DND-41 (cell line): Measurements from ENCODE around the gene EMILIN2.
"Not testable (repeated sequence)": the region's sequence is repeated elsewhere in the genome, so short reads cannot be mapped to it uniquely, and the experiment has no call there.

Experiments
- ATAC-seq: fragments of 200-7000 bp; cut with Tn5 transposase; 3 replicates; pipeline ENCODE4 v1.9.1; 2021; ENCODE audit warnings: low read depth; ENCODE audit not compliant: insufficient read depth
- DNase-seq: peaks from one replicate; pipeline ENCODE4 v3.0.0-alpha.2; 2020
- H2AFZ ChIP-seq: 2 replicates; pipeline ENCODE4 v1.6.0; 2012; ENCODE audit warnings: low read depth, low read length
- H3K27ac ChIP-seq: 2 replicates; pipeline ENCODE4 v1.5.1; 2012; ENCODE audit warnings: low read length, inconsistent platforms
- H3K27me3 ChIP-seq: fragments of 200-600 bp; sonication (generic); 2 replicates; pipeline ENCODE4 v1.6.0; 2012; ENCODE audit warnings: low read length, mild to moderate bottlenecking, inconsistent platforms; ENCODE audit not compliant: insufficient read depth, poor library complexity
- H3K36me3 ChIP-seq: 2 replicates; pipeline ENCODE4 v1.5.1; 2012; ENCODE audit warnings: low read length, inconsistent platforms; ENCODE audit not compliant: insufficient read depth
- H3K4me1 ChIP-seq: 2 replicates; pipeline ENCODE4 v1.5.1; 2012; ENCODE audit warnings: mild to moderate bottlenecking, low read length; ENCODE audit not compliant: insufficient read depth
- H3K4me2 ChIP-seq: 2 replicates; pipeline ENCODE4 v1.6.0; 2012; ENCODE audit warnings: mild to moderate bottlenecking, moderate library complexity, low read length, inconsistent platforms; ENCODE audit not compliant: insufficient read depth
- H3K4me3 ChIP-seq, 2 experiments: fragments of 200-600 bp in 1 of 2; shearing (Covaris generic) in 1 of 2; 2 replicates each; pipeline ENCODE4 v1.5.1; 2012 to 2016; ENCODE audit warnings: inconsistent platforms in 2 of 2, low read length in 2 of 2, mild to moderate bottlenecking in 2 of 2, low read depth in 1 of 2, moderate library complexity in 1 of 2
- H3K79me2 ChIP-seq: 2 replicates; pipeline ENCODE4 v1.6.0; 2012; ENCODE audit warnings: low read length, inconsistent platforms; ENCODE audit not compliant: insufficient read depth
- H3K9ac ChIP-seq: 2 replicates; pipeline ENCODE4 v1.6.0; 2012; ENCODE audit warnings: low read depth, mild to moderate bottlenecking, inconsistent platforms, low read length, moderate library complexity
- H3K9me3 ChIP-seq: 2 replicates; pipeline ENCODE4 v1.5.1; 2012; ENCODE audit warnings: low read length, moderate library complexity, mild to moderate bottlenecking, inconsistent platforms; ENCODE audit not compliant: insufficient read depth, severe bottlenecking
- H4K20me1 ChIP-seq: 2 replicates; pipeline ENCODE4 v1.6.0; 2012; ENCODE audit warnings: low read length; ENCODE audit not compliant: insufficient read depth
- EZH2 ChIP-seq: IDR thresholded peaks from 3 replicates; pipeline ENCODE4 v1.6.1; 2012; ENCODE audit warnings: borderline replicate concordance, low read depth, mild to moderate bottlenecking, moderate library complexity, low read length, inconsistent platforms; ENCODE audit not compliant: severe bottlenecking
- TF ChIP-seq, protein P1 (sequence below): IDR thresholded peaks from 2 replicates; pipeline ENCODE4 v1.5.1; 2012; ENCODE audit warnings: borderline replicate concordance, low read length, moderate library complexity, mild to moderate bottlenecking; ENCODE audit not compliant: poor library complexity, severe bottlenecking; ENCODE audit errors: extremely low read depth

EMILIN2 gene

GRCh38 chr18:2826581-2826980 lies 20.2 kb upstream of the EMILIN2 start:
- Histone ChIP-seq H3K4me1 (no peaks in the 10 kb centered on the region), H3K9ac (no peak overlapping the region), H3K79me2 (no peaks in the 10 kb centered on the region), H3K9me3 (no peaks in the 10 kb centered on the region), H3K27me3 (no peaks in the 10 kb centered on the region), H4K20me1 (no peaks in the 10 kb centered on the region), H3K27ac (no peak overlapping the region), H2AFZ (no peak overlapping the region), H3K4me2 (no peak overlapping the region), H3K36me3 (no peaks in the 10 kb centered on the region), H3K4me3 (no peak overlapping the region)
- DNase-seq: no peak
- ATAC-seq: no peak
- TF ChIP-seq, protein P1, sequence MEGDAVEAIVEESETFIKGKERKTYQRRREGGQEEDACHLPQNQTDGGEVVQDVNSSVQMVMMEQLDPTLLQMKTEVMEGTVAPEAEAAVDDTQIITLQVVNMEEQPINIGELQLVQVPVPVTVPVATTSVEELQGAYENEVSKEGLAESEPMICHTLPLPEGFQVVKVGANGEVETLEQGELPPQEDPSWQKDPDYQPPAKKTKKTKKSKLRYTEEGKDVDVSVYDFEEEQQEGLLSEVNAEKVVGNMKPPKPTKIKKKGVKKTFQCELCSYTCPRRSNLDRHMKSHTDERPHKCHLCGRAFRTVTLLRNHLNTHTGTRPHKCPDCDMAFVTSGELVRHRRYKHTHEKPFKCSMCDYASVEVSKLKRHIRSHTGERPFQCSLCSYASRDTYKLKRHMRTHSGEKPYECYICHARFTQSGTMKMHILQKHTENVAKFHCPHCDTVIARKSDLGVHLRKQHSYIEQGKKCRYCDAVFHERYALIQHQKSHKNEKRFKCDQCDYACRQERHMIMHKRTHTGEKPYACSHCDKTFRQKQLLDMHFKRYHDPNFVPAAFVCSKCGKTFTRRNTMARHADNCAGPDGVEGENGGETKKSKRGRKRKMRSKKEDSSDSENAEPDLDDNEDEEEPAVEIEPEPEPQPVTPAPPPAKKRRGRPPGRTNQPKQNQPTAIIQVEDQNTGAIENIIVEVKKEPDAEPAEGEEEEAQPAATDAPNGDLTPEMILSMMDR: no peak
- no peak for TF ChIP-seq EZH2

DNA sequence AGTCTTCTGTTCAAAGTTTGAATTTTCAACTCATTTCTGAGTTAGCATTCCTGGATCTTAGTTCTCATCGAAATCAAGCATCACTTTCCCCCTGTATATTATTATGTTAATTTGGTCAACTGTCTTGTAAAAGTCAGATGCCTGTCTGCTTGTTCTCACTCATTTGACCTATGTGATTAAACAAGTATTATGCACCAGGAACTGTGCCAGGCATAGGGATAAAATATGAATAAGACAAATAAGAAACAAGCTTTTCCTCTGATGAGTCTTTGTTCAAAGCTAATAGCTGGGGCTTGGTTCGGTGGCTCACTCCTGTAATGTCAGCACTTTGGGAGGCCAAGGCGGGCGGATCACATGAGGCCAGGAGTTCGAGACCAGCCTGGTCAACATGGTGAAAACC lies 19.7 kb upstream of the EMILIN2 start:
- no peak overlapping the region for H3K4me2 ChIP-seq
- no peak for TF ChIP-seq EZH2
- TF ChIP-seq, protein P1: no peak
- no peaks in the 10 kb centered on the region for H3K4me1 ChIP-seq
- no peaks in the 10 kb centered on the region for H3K36me3 ChIP-seq
- DNase-seq: no peak
- H3K79me2 ChIP-seq: no peaks in the 10 kb centered on the region
- H3K9ac ChIP-seq: no peak overlapping the region
- H3K27me3 ChIP-seq: no peaks in the 10 kb centered on the region
- H3K27ac ChIP-seq: no peak overlapping the region
- H4K20me1 ChIP-seq: no peaks in the 10 kb centered on the region
- ATAC-seq: no peak
- no peak overlapping the region for H3K4me3 ChIP-seq
- no peaks in the 10 kb centered on the region for H3K9me3 ChIP-seq
- H2AFZ ChIP-seq: no peak overlapping the region

GRCh38 chr18:2836118-2836517 lies 10.7 kb upstream of the EMILIN2 start:
- not testable (repeated sequence) for H3K79me2 ChIP-seq, ATAC-seq

GRCh38 chr18:2837290-2837689 lies 9.5 kb upstream of the EMILIN2 start:
- DNase-seq, H3K9me3 ChIP-seq, H2AFZ ChIP-seq, H3K27ac ChIP-seq, H3K79me2 ChIP-seq, H3K9ac ChIP-seq, H3K4me2 ChIP-seq, H3K27me3 ChIP-seq, ATAC-seq, H3K4me3 ChIP-seq, H3K4me1 ChIP-seq, H3K36me3 ChIP-seq, H4K20me1 ChIP-seq: not testable (repeated sequence)

More at GRCh38 chr18:2836118-2836517, 10.7 kb upstream of the EMILIN2 start:
- H3K4me2 ChIP-seq, H3K9me3 ChIP-seq, H3K9ac ChIP-seq, H3K27me3 ChIP-seq, H3K36me3 ChIP-seq, H4K20me1 ChIP-seq, H3K27ac ChIP-seq, DNase-seq, H2AFZ ChIP-seq, H3K4me3 ChIP-seq, H3K4me1 ChIP-seq: not testable (repeated sequence)

- Histone ChIP-seq H3K36me3 (no peaks in the 10 kb centered on the region), H3K27ac (no peak overlapping the region), H3K4me3 (no peak overlapping the region), H3K27me3 (peaks cover 2% of the 10 kb centered on the region), H3K9ac (no peak overlapping the region), H3K4me2 (no peak overlapping the region), H3K79me2 (no peaks in the 10 kb centered on the region), H3K9me3 (no peaks in the 10 kb centered on the region), H4K20me1 (no peaks in the 10 kb centered on the region), H2AFZ (no peak overlapping the region), H3K4me1 (no peaks in the 10 kb centered on the region)
- TF ChIP-seq, protein P1: no peak
- no peak for TF ChIP-seq EZH2
- ATAC-seq (no peak), DNase-seq (no peak)
These were observed 7.6 kb upstream of the EMILIN2 start for GRCh38 chr18:2839202-2839601.
